ENCODE measurements around the gene CT83.

Gene CT83

GRCh38 chrX:116462822-116463221, at the start of gene CT83:
Gene CT83, minus strand, starts transcription at chrX:116462976. Its CDS starts 120 bp downstream, at chrX:116462856.
- no peak for DNase-seq (ENCODE audit: low spot score)

- no peak for DNase-seq (ENCODE audit: low spot score)
Measured at GRCh38 chrX:116499780-116500179, 37.0 kb upstream of the CT83 start.

GRCh38 chrX:116493271-116493670, 30.5 kb upstream of the CT83 start:
- no peak for DNase-seq (ENCODE audit: low spot score)

- no peak for DNase-seq (ENCODE audit: low spot score)
Measured at GRCh38 chrX:116490104-116490503, 27.3 kb upstream of the CT83 start.

- DNase-seq (ENCODE audit: low spot score) = no peak
Measured at GRCh38 chrX:116480059-116480458, 17.3 kb upstream of the CT83 start.

GRCh38 chrX:116449156-116449555, 13.6 kb downstream of the CT83 start:
- no peak for DNase-seq (ENCODE audit: low spot score)

- DNase-seq (ENCODE audit: low spot score) = no peak
Measured at GRCh38 chrX:116436358-116436816, 26.4 kb downstream of the CT83 start, which contains the start of gene SLC6A14. Gene SLC6A14, plus strand, starts transcription at chrX:116436606. Its CDS starts 104 bp downstream, at chrX:116436710.

- no peak for DNase-seq (ENCODE audit: low spot score)
Measured at GRCh38 chrX:116435597-116435996, 27.2 kb downstream of the CT83 start.

- DNase-seq (ENCODE audit: low spot score) = no peak
Measured at GRCh38 chrX:116427978-116428377, 34.8 kb downstream of the CT83 start.

GRCh38 chrX:116417968-116418367, 44.8 kb downstream of the CT83 start:
- no peak for DNase-seq (ENCODE audit: low spot score)

GRCh38 chrX:116417214-116417613, 45.6 kb downstream of the CT83 start:
- no peak for DNase-seq (ENCODE audit: low spot score)

- DNase-seq (ENCODE audit: low spot score) = no peak
Measured at GRCh38 chrX:116413273-116413672, 49.5 kb downstream of the CT83 start.
